DMS114 treated with DMSO at 0.1 percent for 48 hours (cell line): ENCODE data around the gene CNDP1.

Experiments
- DNase-seq: peaks from one replicate; lab custom pipeline; 2025; ENCODE audit not compliant: unreplicated experiment; lab: John Stamatoyannopoulos, UW

CNDP1 gene

DNA sequence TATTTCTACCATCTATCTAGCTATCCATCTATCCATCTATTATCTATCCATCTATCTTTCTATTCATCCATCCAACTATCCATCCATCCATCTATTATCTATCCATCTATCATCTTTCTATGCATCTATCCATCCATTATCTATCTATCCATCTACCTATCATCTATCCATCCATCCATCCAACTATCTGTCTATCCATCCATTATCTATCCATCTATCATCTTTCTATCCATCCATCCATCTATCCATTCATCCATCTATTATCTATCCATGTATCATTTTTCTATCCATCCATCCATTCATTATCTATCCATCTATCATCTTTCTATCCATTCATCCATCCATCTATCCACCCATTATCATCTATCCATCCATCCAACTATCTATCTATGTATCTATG, 38.8 kb downstream of the CNDP1 start:
- DNase-seq: no peak

DNA sequence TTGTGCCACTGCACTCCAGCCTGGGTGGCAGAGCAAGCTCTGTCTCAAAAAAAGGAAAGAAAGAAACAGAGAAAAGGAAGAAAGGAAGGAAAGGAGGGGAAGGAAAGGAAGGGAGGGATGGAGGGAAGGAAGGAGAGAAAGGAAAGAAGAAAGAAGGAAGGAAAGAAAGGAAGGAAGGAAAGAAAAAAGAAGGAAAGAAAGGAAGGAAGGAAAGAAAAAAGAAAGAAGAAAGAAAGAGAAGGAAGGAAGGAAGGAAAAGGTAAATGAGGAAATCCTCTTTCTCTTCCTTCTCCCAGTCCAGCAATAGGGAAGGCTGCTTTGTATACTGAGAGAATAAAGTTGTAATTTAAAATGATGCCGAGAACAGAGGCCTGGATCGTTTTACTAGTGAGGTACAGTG, 40.6 kb downstream of the CNDP1 start:
- no peak for DNase-seq

DNA sequence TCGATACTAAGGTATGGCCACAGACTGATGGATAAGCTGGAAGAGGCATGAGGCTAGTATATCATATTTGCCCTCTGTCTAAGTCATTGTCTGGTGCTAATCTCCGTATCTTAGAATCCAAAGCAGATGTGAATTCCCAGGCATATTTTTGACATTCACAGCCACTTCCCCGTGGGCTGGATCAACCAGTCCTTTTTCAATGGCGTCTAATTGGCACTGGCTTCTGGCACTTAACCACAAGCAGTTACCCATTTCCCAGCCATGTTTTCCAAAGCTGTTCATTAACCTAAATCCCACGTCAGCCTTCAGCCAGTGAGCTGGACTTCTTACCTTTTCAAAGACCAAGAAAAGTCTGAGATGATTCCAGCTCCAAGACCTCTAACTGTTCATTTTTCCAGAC, 42.7 kb downstream of the CNDP1 start:
- no peak for DNase-seq

DNA sequence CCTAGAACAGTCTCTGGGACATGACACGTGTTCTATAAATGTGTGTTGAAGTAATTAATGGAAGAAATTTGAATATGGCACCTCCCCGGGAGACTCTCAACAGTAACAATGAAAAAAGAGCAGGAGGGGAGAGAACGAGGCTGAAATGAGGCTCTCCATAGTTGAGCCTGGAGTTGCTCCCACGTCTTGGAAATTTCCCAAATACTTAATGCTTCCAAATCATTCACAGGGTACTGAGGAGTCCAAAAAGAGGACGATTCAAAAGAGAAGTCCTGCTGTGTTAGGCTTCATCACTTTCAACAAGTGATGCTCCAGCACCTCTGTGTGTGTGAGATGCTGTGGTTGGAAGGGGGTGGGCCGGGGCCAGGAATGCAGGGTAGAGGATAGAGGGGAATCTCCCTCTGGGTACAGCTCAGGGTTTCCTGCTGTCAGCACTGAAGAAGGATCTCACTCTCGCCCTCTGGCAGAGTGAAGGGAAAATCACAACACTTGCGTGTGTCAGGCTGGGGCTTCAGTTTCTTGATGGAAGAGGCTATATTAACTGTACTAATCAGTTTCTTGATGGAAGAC, 45.3 kb downstream of the CNDP1 start:
- DNase-seq: no peak

DNA sequence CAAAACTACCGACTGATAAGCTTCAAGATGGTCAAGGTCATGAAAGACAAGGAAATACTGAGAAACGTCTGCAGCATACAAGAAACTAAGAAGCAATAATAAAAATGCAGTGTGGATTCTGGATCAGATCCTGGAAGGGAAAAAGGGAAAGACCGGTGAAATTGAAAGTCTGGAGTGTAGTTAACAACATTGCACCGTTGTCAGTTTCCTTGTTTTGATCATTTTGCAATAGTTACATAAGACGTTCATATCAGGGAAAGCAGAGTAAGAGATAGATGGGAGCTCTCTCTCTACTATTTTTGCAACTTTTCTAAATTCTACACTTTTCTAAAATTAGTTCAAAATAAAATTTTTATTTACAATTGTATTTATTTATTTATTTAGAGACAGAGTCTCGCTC, 48.3 kb downstream of the CNDP1 start:
- DNase-seq: no peak

DNA sequence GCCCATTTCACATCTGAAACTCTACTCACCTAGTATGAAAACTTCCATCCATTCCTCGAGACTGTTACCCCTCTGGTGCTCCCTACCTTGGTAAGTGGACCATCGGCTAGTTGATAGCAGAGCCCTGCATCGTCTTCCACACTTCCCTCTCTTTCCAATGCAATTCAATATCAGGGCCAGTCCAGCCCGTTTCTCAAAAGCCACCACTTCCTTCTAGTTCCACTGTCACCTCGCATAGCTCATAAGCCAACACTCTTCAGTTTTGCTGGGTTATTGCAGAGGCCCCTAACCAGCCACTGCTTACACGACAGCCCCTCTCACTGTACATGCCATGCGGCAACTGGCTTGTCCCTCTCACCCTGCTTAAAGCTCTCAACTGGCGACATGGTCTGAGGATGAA, 53.1 kb downstream of the CNDP1 start:
- DNase-seq: no peak

DNA sequence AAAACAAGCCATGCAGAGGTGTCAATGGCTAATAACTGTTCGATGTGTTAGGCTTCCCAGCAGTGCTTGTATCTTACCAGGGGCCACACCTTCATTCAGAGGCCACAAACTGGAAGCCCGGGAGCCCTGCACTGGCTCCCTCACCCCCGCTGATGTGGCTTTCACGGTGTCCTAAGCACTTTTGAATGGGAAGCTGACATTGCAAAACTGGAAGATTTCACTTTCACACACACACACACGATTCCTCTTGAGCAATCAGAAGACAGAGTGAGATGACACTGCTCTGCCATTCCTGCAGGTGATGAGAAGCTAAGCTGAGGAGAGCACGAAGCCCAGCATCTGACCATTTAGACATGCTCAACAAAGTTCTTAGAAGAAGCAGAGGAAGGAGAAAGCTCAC, 54.7 kb downstream of the CNDP1 start:
- no peak for DNase-seq

DNA sequence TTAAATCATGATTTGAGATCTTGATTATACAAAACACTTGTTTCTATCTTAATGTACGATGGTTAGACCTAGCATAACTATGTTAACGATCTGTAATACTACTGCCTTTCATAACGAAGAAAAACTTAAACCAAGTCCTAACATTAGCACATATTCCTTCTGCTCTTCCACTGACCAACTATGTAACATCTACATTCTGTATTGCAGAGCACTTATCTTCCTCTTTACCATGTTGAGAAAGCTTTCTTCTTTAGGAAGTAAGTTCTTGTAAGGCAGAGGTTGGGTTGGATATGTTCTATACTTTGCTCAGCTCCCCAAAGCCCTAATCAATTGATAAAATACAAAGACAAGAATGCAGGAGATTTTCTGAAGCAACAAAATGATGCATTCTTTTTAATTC, 55.5 kb downstream of the CNDP1 start:
- DNase-seq: no peak

DNA sequence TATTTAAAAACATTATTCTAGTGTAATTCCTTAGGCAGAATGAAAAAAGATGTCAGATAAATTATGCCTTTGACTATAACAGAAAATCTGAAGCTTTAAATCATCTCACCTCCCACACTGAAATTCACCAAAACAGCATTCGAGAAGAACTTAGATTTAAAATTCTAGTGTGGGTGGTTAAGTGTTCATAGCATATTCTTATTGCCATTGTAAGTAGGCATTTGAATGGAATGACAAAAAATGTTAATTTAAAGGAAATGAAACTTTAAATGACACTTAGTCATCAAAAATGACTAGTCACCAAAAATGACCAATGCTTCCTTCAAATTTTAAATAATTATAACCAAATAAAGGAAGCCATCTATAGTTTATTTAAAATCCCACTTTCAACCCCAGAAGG, 56.4 kb downstream of the CNDP1 start:
- no peak for DNase-seq

DNA sequence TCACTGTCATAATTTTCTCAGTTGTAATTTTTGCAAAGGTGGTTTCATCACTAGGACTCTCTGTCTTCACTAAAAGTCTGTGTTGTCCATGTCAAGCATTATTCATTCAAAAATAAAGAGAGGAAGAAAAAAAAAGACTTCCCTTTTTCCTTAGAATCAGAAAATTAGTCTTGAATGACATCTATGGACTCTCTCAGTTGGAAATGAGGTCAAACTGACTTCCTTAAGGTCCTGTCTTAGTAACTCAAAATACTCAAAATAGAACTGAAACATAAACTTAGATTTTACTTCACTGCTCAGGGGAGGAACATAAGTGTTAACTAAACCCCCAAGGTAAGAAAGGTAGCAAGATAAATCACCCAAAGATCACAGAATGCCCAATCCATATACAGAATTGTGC, 61.1 kb downstream of the CNDP1 start:
- DNase-seq: no peak

DNA sequence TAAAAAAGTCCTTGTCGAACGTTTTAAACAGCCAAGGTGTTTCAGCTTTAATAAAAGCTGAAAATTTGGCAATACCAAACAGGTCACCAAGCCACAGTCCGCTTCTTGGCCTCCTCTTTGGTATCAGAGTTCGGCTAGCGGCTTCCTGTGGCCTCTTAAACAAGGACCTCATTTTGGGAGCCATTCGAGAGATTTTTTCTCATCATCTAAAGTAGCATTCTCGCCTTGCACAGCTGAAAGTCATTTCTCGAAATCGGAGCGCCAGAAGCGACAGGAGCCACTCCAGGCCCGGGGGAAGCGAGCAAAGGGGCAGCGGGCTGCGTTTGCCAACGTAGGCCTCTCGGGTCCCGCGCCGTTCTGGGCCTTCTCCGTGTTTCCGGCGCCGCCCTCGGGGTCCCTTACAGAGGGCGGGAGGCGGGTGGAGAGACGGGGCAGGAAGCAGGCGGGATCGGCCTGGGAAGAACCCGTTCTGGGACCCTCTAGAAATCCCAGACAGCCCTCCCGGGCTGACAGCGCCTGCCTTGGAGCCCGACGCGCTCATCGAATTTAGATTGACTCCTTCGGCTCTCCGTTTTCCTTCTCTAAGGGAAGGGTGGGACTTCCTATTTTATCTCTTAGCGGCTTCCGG, 62.8 kb downstream of the CNDP1 start:
- peak; percentile 67 for DNase-seq

DNA sequence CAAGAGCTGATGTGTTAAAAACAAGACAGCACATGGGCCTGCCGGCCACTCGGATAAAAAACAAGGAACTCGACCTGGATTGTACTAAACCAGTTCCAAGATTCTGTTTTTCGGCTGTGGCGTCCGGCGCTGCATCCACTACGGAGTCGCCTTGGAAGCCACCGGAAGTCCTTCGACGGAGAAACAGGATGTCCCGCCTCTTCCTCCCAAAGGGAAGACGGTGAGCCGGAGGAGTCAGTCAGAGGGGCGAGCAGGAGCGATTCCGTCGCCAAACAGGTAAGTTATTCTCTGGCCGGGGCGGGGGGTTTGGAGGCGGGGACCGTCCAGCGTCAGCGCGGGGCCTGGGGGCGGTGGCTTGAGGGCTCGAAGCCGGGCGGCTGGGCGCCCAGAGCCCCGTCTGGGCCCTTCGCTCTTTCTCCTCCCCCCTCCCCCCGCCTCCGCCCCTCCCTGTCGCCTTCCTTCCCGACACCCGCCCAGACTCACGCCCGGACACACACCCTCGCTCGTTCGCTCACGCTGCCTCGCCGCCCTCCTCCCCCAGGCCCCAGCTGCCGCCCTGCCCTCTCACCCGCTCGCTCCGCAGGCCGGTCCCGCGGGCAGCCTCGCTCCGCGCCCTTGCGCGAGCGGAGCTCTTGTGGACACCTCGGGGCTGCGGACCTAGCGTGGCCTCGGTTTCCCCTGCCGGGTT, 63.5 kb downstream of the CNDP1 start, which contains the start of gene ZNF407:
ZNF407 (plus strand) TSS at position 209 of the 688 bp plus-strand sequence. CDS start 33,150 bp downstream, outside the sequence.
- peak; percentile 67 for DNase-seq

DNA sequence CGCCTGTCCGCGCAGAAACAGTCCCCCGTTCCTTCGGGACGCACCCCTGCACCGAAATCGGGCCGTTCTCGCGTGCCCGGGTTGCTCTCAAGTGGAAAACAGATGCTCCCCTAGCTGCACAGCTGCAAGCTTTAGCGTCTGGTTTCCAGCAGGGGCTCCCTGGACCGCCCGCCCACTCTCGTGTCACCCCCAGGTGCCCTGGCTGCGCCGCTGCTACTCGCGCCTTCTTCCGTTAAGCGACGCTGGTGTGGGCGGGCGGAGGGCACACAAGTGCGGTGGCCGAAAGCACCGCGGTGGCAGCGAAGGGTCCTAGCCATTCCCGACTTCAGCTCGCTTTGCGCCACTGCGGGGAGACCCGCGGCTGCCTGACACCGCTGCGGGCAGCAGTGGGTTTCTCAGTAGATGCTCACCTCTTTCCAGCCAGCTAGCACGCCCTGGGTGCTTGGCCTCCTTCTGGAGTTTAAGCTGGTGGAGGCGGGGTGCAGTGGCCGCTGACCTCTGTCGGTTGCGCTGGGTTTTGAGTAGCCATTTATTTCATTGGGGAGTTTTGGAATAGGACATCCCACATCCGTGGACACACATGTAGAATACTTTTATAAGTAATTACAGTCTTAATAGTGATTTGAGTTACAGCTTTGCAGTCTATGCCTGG, 64.2 kb downstream of the CNDP1 start:
- DNase-seq: peak; percentile 6

DNA sequence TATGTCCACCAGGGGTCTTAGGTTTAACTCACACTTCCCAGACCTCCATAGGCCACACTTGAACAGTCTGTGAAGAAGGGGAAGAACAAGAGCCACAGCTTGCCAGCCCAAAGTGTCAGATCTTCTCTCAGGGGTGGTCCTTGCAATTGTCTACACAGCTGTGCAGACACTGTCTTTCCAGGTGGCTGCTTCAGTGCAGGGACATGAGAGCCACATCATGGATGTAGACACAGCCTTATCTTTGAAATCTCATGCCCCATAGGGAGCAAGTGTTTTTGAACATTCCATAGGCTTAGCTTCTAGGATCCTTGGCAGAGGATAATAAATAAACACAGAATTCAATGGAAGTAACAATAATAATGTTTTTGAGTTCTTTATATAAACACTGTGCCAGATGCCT, 70.1 kb downstream of the CNDP1 start:
- DNase-seq: no peak

DNA sequence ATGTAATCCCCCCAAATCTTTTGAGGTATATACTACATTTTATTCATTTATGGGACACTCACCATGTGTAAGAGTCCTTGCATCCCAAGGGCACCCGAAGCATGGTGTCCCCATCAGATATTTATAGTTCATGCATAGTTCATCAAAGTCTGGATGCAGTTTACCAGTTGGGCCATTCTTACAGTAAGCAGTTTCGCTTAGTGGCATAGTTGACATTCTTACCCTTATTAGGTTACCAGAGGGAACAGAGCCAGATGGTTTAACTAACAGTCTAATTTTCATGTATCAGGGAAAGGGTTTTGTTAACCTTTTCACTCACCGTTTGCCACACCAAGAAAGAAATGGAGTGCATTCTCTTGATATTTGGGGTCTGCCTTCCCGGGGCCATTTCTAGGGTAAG, 70.5 kb downstream of the CNDP1 start:
- no peak for DNase-seq

DNA sequence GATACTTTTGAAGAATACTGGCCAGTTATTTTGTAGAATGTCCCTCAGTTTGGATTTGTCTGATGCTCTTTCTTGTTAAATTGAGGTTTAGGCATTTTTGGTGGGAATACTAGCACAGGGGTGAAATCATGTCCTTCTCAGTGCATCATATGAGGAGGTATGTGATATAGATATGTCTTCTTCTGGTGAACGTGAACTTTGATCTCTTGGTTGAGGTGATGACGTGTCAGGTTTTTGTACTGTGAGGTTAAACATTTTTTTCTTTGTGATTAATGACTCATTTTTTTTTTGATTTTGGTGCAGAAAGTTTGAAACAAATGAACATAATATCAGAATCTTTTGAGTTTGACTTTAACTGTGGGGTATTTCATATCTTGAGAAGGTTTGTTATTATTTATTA, 74.4 kb downstream of the CNDP1 start:
- no peak for DNase-seq

DNA sequence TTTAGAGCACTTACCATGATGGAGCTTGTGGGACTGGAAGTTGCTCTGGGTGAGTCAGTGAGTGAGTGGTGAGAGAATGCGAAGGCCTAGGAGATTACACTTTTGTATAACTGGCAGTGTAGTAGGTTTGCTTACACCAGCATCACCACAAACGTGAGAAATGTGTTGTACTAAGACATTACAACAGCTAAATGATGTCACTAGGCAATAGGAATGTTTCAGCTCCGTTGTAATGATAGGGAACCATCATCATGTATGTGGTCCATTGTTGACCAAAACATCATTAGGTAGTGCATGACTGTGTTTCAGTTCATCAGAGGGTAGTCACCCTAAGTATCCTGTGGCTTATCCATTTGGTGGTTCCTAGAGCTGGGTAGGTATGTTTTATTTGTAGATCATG, 75.2 kb downstream of the CNDP1 start:
- DNase-seq: no peak

DNA sequence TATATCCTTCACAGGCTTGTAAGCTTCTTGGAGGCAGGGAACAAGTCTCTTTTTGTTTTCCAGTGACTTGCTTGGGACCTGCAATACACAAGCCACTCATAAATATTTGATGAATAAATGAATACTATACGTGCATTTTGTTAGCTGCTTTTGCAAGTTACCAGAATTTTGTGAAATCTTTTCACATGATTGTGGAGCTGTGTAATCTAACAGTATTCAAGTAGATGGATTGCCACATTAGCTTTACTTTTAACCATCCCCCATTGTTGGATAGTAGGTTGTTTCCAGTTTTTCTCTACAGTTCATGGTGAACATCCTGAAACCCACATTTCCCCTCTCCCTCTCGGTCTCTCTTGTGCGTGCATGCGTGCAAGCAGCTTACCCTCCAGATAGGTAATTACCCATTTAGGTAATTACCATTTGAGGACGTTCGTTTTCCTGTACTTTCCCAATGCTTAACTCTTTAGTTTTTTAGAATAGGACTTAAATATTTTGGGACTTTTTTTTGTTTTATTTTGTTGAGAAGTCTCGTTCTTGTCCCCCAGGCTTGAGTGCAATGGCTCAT, 75.8 kb downstream of the CNDP1 start:
- no peak for DNase-seq

DNA sequence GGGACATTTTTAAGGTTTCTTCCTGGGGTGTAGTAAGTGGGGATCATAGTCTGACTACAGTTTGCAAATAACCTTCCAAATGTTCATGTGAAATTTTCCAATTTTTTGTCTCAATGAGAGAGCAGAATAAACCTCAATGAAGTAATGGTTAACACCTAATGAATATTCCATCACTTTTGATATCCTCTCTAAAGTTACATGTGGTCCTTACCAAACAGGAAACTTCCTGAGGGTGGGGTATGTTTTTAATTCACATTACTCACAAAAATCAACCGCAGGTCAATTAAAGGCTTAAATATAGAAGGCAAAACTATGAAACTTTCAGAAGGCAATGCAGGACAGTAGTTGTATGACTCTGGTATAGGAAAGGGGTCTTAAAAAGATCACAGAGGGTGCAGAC, 76.6 kb downstream of the CNDP1 start:
- DNase-seq: no peak

DNA sequence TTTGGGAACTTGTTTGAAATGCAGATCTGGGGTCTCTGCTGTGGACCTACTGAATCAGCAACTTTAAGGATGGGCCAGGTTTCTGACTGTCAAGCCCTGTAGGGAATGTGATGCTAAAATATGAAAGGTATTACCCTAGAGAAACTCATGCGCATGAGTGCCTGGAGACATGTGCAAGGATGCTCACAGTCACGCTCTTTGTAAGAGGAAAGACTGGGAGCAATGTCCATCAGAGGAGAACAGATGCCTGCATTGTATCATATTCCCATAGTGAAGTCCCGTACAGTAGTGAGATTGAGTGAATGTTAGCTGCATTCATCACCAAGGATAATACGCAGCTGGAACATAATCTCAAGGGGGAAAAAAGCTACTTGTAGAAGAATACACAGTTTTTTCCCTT, 77.5 kb downstream of the CNDP1 start:
- no peak for DNase-seq

DNA sequence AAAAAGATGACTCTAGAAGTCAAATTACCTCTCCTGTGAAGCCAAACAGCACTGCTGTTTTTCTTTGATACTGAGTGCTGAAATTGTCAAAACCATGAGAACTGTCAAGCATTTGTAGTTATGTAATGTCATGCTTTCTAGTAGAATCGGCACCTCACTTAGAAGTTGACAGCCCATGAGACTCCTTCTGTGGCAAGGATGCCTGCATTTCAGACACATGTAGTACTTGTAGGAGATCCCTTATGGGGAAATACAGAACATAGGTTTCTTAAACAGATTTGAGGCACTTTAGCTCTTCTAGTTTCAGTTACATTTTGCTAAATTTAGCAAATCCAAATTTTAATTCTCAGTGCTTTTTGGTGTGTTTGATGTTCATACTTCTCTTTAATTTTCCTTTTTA, 79.1 kb downstream of the CNDP1 start:
- DNase-seq: no peak

DNA sequence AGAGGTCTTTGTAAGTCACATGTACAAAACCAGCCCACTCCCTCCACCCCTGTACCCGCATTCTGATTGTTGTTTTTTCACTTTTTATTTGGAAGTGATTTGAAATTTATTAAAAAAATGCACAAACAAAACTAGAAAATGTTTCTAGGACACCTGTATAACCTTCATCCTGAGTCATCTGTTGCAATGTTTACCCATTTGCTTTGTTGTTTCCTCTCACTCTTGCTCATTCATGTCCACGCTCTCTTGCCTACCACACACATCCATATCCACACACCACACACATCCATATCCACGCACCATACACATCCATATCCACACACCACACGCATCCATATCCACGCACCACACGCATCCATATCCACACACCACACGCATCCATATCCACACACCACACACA, 82.2 kb downstream of the CNDP1 start:
- no peak for DNase-seq
